NCI-H2107 (cell line): ENCODE results near the gene DENND6B.
"Not testable (repeated sequence)": the region's sequence is repeated elsewhere in the genome, so short reads cannot be mapped to it uniquely, and the experiment has no call there.

Source experiments
- DNase-seq: peaks from one replicate; lab custom pipeline; 2025; lab: John Stamatoyannopoulos, UW

DENND6B gene

GRCh38 chr22:50339945-50340879, 13.4 kb upstream of the DENND6B start:
- no peak for DNase-seq

GRCh38 chr22:50338860-50339462, 12.1 kb upstream of the DENND6B start:
- no peak for DNase-seq

- DNase-seq = no peak
Observed at GRCh38 chr22:50338042-50338573, 11.3 kb upstream of the DENND6B start.

DNA sequence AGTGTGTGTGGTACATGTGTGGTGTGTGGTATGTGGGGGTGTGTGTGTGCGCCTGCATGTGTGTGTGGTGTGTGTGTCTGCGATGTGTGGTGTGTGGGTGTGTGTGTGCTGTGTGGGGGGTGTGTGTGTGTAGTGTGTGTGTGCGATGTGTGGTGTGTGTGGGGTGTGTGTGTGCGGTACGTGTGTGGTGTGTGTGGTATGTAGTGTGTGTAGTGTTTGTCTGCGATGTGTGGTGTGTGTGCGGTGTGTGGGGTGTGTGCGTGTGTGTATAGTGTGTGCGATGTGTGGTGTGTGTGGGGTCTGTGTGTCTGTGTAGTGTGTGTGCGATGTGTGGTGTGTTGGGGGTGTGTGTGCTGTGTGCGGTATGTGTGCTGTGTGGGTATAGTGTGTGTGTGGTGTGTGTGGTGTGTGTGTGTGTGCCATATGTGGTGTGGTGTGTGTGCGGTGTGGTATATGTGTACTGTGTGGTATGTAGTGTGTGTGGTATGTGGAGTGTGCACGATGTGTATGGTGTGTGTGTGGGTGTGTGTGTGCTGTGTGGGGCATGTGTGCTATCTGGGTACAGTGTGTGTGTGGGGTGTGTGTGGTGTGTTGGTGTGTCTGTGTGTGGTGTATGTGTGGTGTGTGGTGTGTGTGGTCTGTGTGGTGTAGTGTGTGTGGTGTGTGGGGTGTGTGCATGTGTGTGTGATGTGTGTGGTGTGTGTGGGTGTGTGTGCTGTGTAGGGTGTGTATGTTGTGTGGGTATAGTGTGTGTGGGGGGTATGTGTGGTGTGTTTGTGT, 10.6 kb upstream of the DENND6B start:
- DNase-seq = no peak

GRCh38 chr22:50334433-50334832, 7.6 kb upstream of the DENND6B start:
- DNase-seq = not testable (repeated sequence)

DNA sequence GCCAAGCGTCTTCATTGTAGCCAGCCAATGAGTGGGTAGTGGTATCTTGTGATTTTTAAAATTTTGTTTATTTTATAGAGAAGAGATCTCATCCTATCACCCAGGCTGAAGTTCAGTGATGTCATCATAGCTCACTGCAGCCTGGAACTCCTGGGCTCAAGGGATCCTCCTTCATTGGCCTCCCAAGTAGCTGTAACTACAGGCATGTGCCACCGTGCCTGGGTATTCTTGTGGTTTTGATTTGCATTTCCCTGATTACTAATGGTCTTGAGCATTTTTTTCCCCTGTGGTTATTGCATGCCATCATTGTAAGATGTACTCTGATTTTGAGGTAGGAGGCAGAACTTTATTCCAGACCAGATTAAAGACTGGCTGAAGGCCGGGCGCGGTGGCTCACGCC, 2.4 kb upstream of the DENND6B start:
- no peak for DNase-seq

DNA sequence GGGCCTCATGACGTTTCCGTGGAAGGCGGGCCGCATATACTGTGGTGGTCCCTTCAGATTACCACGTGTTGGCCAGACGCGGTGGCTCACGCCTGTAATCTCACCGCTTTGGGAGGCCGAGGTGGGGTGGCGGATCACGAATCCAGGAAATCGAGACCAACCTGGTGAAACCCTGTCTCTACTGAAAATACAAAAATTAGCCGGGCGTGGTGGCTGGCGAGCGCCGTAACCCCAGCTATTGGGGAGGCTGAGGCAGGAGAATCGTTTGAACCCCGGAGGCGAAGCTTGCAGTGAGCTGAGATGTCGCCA, 853 bp upstream of the DENND6B start:
- DNase-seq = no peak

GRCh38 chr22:50326225-50326955, 422 bp downstream of the DENND6B start:
- no peak for DNase-seq

- no peak for DNase-seq
Observed at GRCh38 chr22:50325444-50326224, 1.2 kb downstream of the DENND6B start.

GRCh38 chr22:50323900-50324299, 2.9 kb downstream of the DENND6B start:
- DNase-seq = no peak

GRCh38 chr22:50322382-50323104, 4.3 kb downstream of the DENND6B start:
- not testable (repeated sequence) for DNase-seq

GRCh38 chr22:50320671-50321325, 6.0 kb downstream of the DENND6B start:
- no peak for DNase-seq

DNA sequence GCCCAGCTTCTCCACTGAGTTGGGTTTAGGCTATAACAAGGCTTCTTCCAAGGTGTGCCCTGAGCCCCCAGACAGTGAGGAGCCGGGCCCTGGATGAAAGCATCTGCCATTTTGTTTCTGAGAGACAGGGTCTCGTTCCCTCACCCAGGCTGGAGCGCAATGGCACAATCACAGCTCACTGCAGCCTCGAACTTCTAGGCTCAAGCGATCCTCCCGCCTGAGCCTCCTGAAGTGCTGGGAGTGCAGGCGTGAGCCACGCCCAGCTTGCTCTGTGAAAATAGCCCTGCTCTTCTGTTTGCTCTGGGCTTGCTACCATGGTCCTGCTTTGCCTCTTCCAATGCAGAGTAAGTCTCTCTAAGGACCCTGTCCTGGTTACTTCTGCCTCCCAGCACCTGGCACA, 6.7 kb downstream of the DENND6B start:
- DNase-seq = no peak

DNA sequence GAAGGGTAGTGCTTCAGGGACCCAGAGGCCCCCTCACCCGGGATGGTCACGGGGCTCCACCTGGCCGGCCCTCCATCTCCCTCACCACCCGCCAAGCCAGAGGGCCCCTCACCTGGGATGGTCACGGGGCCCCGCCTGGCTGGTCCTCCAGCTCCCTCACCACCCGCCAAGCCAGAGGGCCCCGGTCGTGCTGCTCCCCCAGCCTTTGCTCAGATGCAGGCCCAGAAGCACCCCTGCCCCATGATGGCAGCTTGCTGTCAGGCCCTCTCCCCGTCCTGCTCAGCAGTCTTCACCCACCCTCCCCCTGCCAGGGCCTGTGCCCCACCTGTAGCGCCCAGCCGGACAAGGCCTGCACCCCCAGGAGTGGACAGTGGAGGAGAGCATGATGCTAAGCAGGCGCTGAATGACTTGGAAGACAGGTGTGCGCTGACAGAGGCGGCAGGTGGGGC, 7.3 kb downstream of the DENND6B start:
- DNase-seq = no peak

GRCh38 chr22:50318698-50319411, 8.0 kb downstream of the DENND6B start:
- no peak for DNase-seq

DNA sequence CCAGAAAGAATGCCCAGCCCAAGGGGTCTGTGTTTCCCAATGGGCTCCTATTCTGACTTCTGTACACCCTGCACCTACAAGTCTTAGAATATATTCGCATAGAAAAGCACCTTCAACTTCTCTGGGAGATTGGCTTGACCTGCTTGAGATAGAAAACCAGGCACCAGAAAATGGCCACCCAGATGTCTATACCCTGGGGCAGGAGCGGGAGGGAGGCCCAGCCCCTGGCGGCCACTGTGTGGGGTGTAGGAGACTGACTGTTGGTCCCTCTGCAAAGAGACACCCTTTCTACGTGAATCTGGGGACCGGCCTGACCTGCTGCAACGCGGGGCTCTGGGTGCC, 8.5 kb downstream of the DENND6B start:
- no peak for DNase-seq

DNA sequence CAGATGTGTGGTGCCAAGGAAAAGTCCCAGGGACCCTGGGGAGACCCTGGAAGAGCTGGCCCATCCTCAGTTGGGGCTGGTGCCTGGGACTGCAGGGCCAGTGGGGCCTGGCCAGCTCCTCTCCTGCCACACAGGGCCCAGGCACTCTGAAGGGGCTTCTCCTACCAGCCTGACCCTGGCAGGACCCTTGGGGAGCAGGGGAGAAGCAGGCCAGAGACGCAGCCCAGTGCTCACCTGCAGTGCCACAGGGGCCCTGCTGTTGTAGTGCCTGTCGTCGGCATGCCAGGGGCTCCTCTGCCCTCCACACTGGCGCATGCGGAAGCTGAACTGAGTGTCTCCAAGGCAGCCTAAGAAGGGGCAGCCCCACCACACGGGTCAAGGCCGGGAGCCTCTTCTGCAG, 9.1 kb downstream of the DENND6B start:
- no peak for DNase-seq

GRCh38 chr22:50317178-50317577, 9.6 kb downstream of the DENND6B start:
- DNase-seq = no peak
